Measurements from ENCODE around the gene ATXN7.
A peak's percentile ranks its signal among the peaks of the same experiment; 100 is the strongest.

- peak in 6 of 7 experiments; percentile 30 to 90 (median 87) for TF ChIP-seq CTCF (IDR thresholded peaks at IDR 0.05)
- TF ChIP-seq EP300 (IDR thresholded peaks at IDR 0.05), result no peak
- TF ChIP-seq POLR2A (IDR thresholded peaks at IDR 0.05), result no peak
Measured at GRCh38 chr3:64030741-64031140, 167.1 kb downstream of the ATXN7 start.

All from stomach (tissue), 4 donors.